ENCODE data around the gene SLC25A19. TPM values are rescaled to one million over a fixed set of nuclear protein-coding genes. Genes with fewer than 3 reads are reported as not detected.
A peak's percentile ranks its signal among the peaks of the same experiment; 100 is the strongest.

The SLC25A19 gene
- total RNA-seq, 1 experiment from 2014 or later, result 29.8 TPM

GRCh38 chr17:75270966-75271232 lies 18.3 kb downstream of the SLC25A19 start, which contains the start of gene MIF4GD:
Gene MIF4GD (minus strand): TSS chr17:75271231. CDS start chr17:75270195, 1,036 bp downstream.
- Mint-ChIP-seq H3K27me3 (ENCODE audit: insufficient read depth, unreplicated experiment) (no peaks in the 10 kb centered on the region), H3K9me3 (ENCODE audit: unreplicated experiment) (no peaks in the 10 kb centered on the region), H3K27ac (ENCODE audit: unreplicated experiment) (peak within 1 kb of the TSS; percentile 84), H3K36me3 (ENCODE audit: insufficient read depth, unreplicated experiment) (peaks cover 51% of the 10 kb centered on the region), H3K4me1 (ENCODE audit: low read depth, unreplicated experiment) (peaks cover 15% of the 10 kb centered on the region), H3K4me3 (ENCODE audit: unreplicated experiment) (peak within 1 kb of the TSS; percentile 71)
- Histone ChIP-seq H3K4me1 (peaks cover 14% of the 10 kb centered on the region; the same call in 1 of the 2 replicates), H3K9me3 (no peaks in the 10 kb centered on the region), H3K36me3 (ENCODE audit: control insufficient read depth, insufficient read depth, low read length) (peaks cover 7% of the 10 kb centered on the region), H3K27me3 (replicated peaks; ENCODE audit: control insufficient read depth, insufficient read depth, low read length) (no peaks in the 10 kb centered on the region), H3K4me3 (ENCODE audit: low read depth, low read length) (peak within 1 kb of the TSS; percentile 97)
- POLR2A ChIA-PET, result interaction anchor here (0.6 to 4.0 kb wide), 10 partner anchors 10 to 509 kb away, joined by 3 to 48 read pairs (median 5); partner anchors contain the start of genes GGA3, GRB2, MRPS7 and NUP85
- intact Hi-C loops (cut with micrococcal nuclease; ENCODE audit: unreplicated experiment), result loop anchor here (1.0 to 2.0 kb wide), 3 partner anchors 18 to 141 kb away; partner anchors contain the start of genes GRB2 and SLC25A19
- CTCF ChIA-PET, result interaction anchor here (0.5 to 3.2 kb wide), 38 partner anchors 8 to 509 kb away, joined by 3 to 91 read pairs (median 4); partner anchors contain the start of genes GGA3, GRB2, LLGL2 and MRPS7
- no TSS peak for BruUV-seq (replicated peaks)
- TF ChIP-seq CTCF (IDR thresholded peaks at IDR 0.05; ENCODE audit: insufficient read depth in 1 of 2, low read depth in 1 of 2, low read length in 1 of 2, severe bottlenecking in 1 of 2, unreplicated experiment in 1 of 2), result no peak
- DNase-seq, result no peak

GRCh38 chr17:75270218-75270965 lies 18.8 kb downstream of the SLC25A19 start:
- intact Hi-C loops (cut with micrococcal nuclease; ENCODE audit: unreplicated experiment), result loop anchor here (1.0 to 2.0 kb wide), 3 partner anchors 18 to 142 kb away; partner anchors contain the start of genes GRB2 and SLC25A19
- CTCF ChIA-PET, result interaction anchor here (0.5 to 3.2 kb wide), 40 partner anchors 7 to 585 kb away, joined by 3 to 91 read pairs (median 4); partner anchors contain the start of genes GGA3, GRB2, LLGL2 and MRPS7
- Histone ChIP-seq H3K9me3 (no peaks in the 10 kb centered on the region), H3K36me3 (ENCODE audit: control insufficient read depth, insufficient read depth, low read length) (peaks cover 11% of the 10 kb centered on the region), H3K4me3 (ENCODE audit: low read depth, low read length) (peak overlapping the region; percentile 97), H3K27me3 (replicated peaks; ENCODE audit: control insufficient read depth, insufficient read depth, low read length) (no peaks in the 10 kb centered on the region), H3K4me1 (peaks cover 14% of the 10 kb centered on the region; the same call in 1 of the 2 replicates)
- Mint-ChIP-seq H3K27me3 (ENCODE audit: insufficient read depth, unreplicated experiment) (no peaks in the 10 kb centered on the region), H3K9me3 (ENCODE audit: unreplicated experiment) (no peaks in the 10 kb centered on the region), H3K27ac (ENCODE audit: unreplicated experiment) (peak overlapping the region; percentile 84), H3K36me3 (ENCODE audit: insufficient read depth, unreplicated experiment) (peaks cover 48% of the 10 kb centered on the region), H3K4me3 (ENCODE audit: unreplicated experiment) (peak overlapping the region; percentile 71), H3K4me1 (ENCODE audit: low read depth, unreplicated experiment) (peaks cover 15% of the 10 kb centered on the region)
- POLR2A ChIA-PET, result interaction anchor here (0.6 to 4.0 kb wide), 12 partner anchors 9 to 509 kb away, joined by 3 to 48 read pairs (median 4); partner anchors contain the start of genes GGA3, GRB2, MRPS7 and NUP85
- peak; percentile 22 to 67 for TF ChIP-seq CTCF (IDR thresholded peaks at IDR 0.05; ENCODE audit: insufficient read depth in 1 of 2, low read depth in 1 of 2, low read length in 1 of 2, severe bottlenecking in 1 of 2, unreplicated experiment in 1 of 2)
- no TSS peak for BruUV-seq (replicated peaks)
- peak; percentile 84 to 85 for DNase-seq

- POLR2A ChIA-PET, result interaction anchor here (0.6 to 4.0 kb wide), 7 partner anchors 8 to 1280 kb away, joined by 3 to 48 read pairs (median 18); partner anchors contain the start of genes GGA3, GRB2, MRPS7 and NUP85
- Histone ChIP-seq H3K4me3 (ENCODE audit: low read depth, low read length) (peak overlapping the region; percentile 97), H3K4me1 (peaks cover 14% of the 10 kb centered on the region; the same call in 1 of the 2 replicates), H3K36me3 (ENCODE audit: control insufficient read depth, insufficient read depth, low read length) (peaks cover 12% of the 10 kb centered on the region), H3K27me3 (replicated peaks; ENCODE audit: control insufficient read depth, insufficient read depth, low read length) (no peaks in the 10 kb centered on the region), H3K9me3 (no peaks in the 10 kb centered on the region)
- CTCF ChIA-PET, result interaction anchor here (0.5 to 3.2 kb wide), 12 partner anchors 9 to 585 kb away, joined by 3 to 91 read pairs (median 14); partner anchors contain the start of genes GGA3, MRPS7, SLC25A19 and TMEM94
- H3K27ac Mint-ChIP-seq (ENCODE audit: unreplicated experiment), result peak overlapping the region; percentile 84
- TF ChIP-seq CTCF (IDR thresholded peaks at IDR 0.05; ENCODE audit: insufficient read depth in 1 of 2, low read depth in 1 of 2, low read length in 1 of 2, severe bottlenecking in 1 of 2, unreplicated experiment in 1 of 2), result no peak
- peak overlapping the region; percentile 71 for H3K4me3 Mint-ChIP-seq (ENCODE audit: unreplicated experiment)
- DNase-seq, result no peak
- peaks cover 46% of the 10 kb centered on the region for H3K36me3 Mint-ChIP-seq (ENCODE audit: insufficient read depth, unreplicated experiment)
- H3K4me1 Mint-ChIP-seq (ENCODE audit: low read depth, unreplicated experiment), result peaks cover 15% of the 10 kb centered on the region
- no peaks in the 10 kb centered on the region for H3K27me3 Mint-ChIP-seq (ENCODE audit: insufficient read depth, unreplicated experiment)
- no peaks in the 10 kb centered on the region for H3K9me3 Mint-ChIP-seq (ENCODE audit: unreplicated experiment)
- intact Hi-C loops (cut with micrococcal nuclease; ENCODE audit: unreplicated experiment), result loop anchor here (1.0 to 2.0 kb wide), 3 partner anchors 19 to 142 kb away; partner anchors contain the start of genes GRB2 and SLC25A19
- BruUV-seq (replicated peaks), result no TSS peak
Observed at GRCh38 chr17:75269844-75270217, 19.4 kb downstream of the SLC25A19 start.
